Measurements from ENCODE around the gene MANEA. TPM values are rescaled to one million over a fixed set of nuclear protein-coding genes. Genes with fewer than 3 reads are reported as not detected.

Gene MANEA
- total and polyA plus RNA-seq, 2 donors (not counting 3 experiments of a cell fraction or from before 2014, with no cell fraction given): 5.2 to 18.5 TPM

DNA sequence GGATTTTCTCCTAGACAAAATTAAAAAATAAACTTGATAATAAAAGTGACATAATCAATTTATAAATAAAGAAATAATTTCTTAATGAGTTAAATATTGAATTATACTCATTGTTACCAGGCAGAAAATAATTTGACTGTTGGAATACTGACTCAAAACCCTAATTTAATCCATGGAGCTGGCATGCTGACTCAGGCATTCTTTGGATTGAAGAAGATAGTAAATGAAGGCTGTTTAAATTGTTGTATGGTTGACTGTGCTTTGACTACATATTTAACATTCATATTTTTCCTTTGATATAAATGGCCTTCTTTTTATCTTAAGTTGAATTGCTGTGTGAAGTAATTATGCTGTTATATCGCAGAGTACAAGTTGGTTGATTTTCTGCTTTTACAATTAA, 11.7 kb downstream of the MANEA start:
- no peaks in the 10 kb centered on the region for H3K79me2 ChIP-seq (ENCODE audit: control insufficient read depth, insufficient read depth, low read length)
- CTCF ChIA-PET: interaction anchor here (1.2 kb wide), 2 partner anchors 10 to 11 kb away, joined by 3 to 4 read pairs; no protein-coding TSS in a partner anchor
- no peaks in the 10 kb centered on the region for H3K36me3 ChIP-seq (ENCODE audit: control insufficient read depth in 2 of 2, extremely low read depth in 1 of 2, insufficient read depth in 2 of 2, low read length in 2 of 2)
- intact Hi-C loops (cut with micrococcal nuclease): no loop called here
- TF ChIP-seq CTCF (IDR thresholded peaks at IDR 0.05; ENCODE audit: extremely low read depth in 1 of 2, insufficient read depth in 1 of 2, low read depth in 1 of 2, low read length in 2 of 2) (no peak), POLR2A (IDR thresholded peaks at IDR 0.05; ENCODE audit: low read depth, low read length) (no peak), GATA2 (IDR thresholded peaks at IDR 0.05; ENCODE audit: insufficient read depth, insufficient read length, low read depth, low read length) (no peak), FOS (IDR thresholded peaks at IDR 0.05; ENCODE audit: borderline replicate concordance, insufficient read depth, low read length) (no peak), EZH2 (IDR thresholded peaks at IDR 0.05; ENCODE audit: borderline replicate concordance, low read depth, low read length, severe bottlenecking) (no peak), JUN (IDR thresholded peaks at IDR 0.05; ENCODE audit: borderline replicate concordance, insufficient read depth, insufficient read length, low read depth) (no peak), POLR2AphosphoS5 (IDR thresholded peaks at IDR 0.05; ENCODE audit: insufficient read depth, low read depth, low read length) (no peak), MYC (IDR thresholded peaks at IDR 0.05; ENCODE audit: low read depth, low read length) (no peak)
- TF ChIP-seq, protein P1, sequence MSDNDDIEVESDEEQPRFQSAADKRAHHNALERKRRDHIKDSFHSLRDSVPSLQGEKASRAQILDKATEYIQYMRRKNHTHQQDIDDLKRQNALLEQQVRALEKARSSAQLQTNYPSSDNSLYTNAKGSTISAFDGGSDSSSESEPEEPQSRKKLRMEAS (IDR thresholded peaks at IDR 0.05; ENCODE audit: insufficient read depth, insufficient read length): no peak
- H3K9me1 ChIP-seq (replicated peaks; ENCODE audit: control insufficient read depth, extremely low read depth, insufficient read depth, low read length): no peaks in the 10 kb centered on the region
- H3K4me3 ChIP-seq (replicated peaks in 1 of 3; ENCODE audit: insufficient read depth in 1 of 3, low read depth in 1 of 3, low read length in 3 of 3): no peak overlapping the region
- H3K4me2 ChIP-seq (ENCODE audit: insufficient read depth, low read length): no peak overlapping the region
- FAIRE-seq (no peak), DNase-seq (ENCODE audit: low read depth, low spot score) (no peak)
- no peaks in the 10 kb centered on the region for H3K4me1 ChIP-seq (ENCODE audit: control insufficient read depth, extremely low read depth, insufficient read depth, low read length)
- H4K20me1 ChIP-seq (replicated peaks; ENCODE audit: control insufficient read depth, extremely low read depth, insufficient read depth, low read length): no peaks in the 10 kb centered on the region
- no peaks in the 10 kb centered on the region for H3K9me3 ChIP-seq (replicated peaks; ENCODE audit: control insufficient read depth, insufficient read depth, low read length)
- H2AFZ ChIP-seq (ENCODE audit: low read depth, low read length): no peak overlapping the region
- no TSS peak for BruUV-seq (replicated peaks)
- no peak overlapping the region for H3K27ac ChIP-seq (ENCODE audit: insufficient read depth, low read depth, low read length)
- POLR2A ChIA-PET: no interaction called here
- dilution Hi-C loops (cut with MboI; ENCODE audit: extremely low pct_ligation_motif_present, low sequenced_read_pairs): no loop called here
- H3K9ac ChIP-seq (replicated peaks; ENCODE audit: extremely low read depth, insufficient read depth, low read length): no peak overlapping the region
- no peaks in the 10 kb centered on the region for H3K27me3 ChIP-seq (ENCODE audit: control insufficient read depth in 2 of 2, insufficient read depth in 2 of 2, low read length in 2 of 2)

All from endothelial cell of umbilical vein (primary cell).